GF-D8 (cell line): Measurements from ENCODE around the gene CZIB.
"Not testable (repeated sequence)": the region's sequence is repeated elsewhere in the genome, so short reads cannot be mapped to it uniquely, and the experiment has no call there.

Experiments used
- DNase-seq: peaks from one replicate; lab custom pipeline; 2025; lab: John Stamatoyannopoulos, UW

CZIB gene

DNA sequence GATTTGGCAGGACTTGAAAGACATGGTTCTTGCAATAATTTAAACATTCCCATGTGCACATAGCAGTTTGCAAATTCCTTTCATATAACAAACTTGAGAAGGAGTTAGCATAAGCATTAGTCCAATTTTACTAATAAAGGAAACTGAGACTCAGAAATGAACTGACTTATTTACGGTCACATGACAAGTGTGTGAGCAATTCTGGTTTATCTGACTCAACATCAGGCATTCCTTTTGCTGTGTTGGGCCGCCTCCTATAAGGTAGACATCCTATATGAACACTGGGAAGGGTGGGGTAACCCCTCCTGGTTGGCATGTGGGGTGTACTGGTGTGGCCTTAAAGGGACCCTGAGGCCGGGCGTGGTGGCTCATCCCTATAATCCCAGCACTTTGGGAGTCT, 32.3 kb downstream of the CZIB start:
- DNase-seq, result no peak

DNA sequence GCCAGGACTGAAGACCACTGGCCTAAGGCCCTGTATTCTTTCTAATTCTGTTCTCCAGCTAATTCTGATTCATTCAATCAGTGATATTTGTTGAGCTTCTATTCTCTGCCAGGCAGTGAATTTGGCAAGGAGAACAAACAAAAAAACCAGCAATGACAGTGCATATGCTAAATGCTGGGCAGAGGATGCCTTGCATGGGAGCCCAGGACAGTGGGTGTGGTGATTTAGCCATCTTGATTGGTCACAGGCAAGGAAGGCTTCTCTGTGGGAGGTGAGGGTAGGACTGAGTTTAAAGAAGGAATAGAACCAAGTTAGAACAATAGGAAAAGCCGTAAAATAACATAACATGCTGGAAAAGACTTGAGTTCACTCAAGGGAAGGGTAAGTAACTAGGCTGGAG, 33.0 kb downstream of the CZIB start:
- DNase-seq, result no peak

GRCh38 chr1:53186533-53186932, 33.9 kb downstream of the CZIB start:
- DNase-seq, result no peak

DNA sequence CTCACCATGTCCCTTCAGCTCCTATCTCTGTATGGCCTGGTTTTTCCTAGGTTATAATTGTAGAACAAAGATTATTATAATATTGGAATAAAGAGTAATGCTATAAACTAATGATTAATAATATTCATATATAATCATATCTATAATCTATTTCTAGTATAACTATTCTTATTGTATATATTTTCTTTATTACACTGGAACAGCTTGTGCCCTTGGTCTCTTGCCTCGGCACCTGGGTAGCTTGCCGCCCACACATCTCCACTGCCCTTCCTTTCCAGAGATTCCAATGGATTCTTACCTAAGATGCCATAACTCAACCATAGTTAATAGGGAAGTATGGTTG, 34.5 kb downstream of the CZIB start:
- DNase-seq, result not testable (repeated sequence)

- no peak for DNase-seq
Observed at GRCh38 chr1:53183095-53183990, 37.1 kb downstream of the CZIB start.

DNA sequence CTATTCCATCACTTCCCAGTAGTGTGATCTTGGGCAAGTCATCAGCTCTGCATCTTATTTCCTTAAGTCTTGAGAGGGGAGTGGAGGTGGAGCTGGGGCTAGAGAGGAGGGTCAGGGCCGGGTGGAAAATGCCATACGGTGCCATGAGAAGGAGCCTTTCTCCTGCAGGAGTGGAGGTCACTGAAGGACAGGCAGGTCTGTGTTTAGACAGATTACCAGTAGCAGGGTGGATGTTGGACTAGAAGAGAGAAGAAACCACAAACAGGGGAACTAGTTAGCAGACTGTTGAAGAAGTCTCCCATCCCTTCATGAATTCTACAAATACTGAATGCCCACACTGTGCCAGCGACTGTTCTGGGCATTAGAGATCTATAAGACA, 37.7 kb downstream of the CZIB start:
- no peak for DNase-seq

GRCh38 chr1:53182111-53182593, 38.3 kb downstream of the CZIB start:
- DNase-seq, result no peak

- DNase-seq, result no peak
Observed at GRCh38 chr1:53180951-53181350, 39.5 kb downstream of the CZIB start.

DNA sequence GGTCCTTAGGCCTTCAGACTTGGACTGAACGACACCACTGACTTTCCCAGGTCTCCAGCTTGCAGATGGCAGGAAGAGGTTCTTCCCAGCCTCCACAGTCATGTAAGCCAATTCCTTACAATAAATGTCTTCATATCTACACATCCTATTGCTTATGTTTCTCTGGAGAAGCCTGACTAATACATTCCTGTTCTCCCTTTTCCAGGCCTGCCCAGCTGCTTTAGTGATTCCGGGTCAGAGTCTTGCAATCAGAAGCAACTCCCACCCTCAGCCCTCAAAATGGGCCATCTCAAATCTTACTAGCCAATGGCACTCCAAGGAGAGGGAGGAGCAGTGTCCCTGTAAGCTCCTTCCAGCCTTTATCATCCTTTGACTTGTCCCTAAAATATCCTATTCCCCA, 40.2 kb downstream of the CZIB start:
- DNase-seq, result no peak

- no peak for DNase-seq
Observed at GRCh38 chr1:53176452-53177208, 43.8 kb downstream of the CZIB start.

GRCh38 chr1:53174971-53175913, 45.2 kb downstream of the CZIB start:
- DNase-seq, result no peak

- DNase-seq, result no peak
Observed at GRCh38 chr1:53172426-53173128, 47.9 kb downstream of the CZIB start.

DNA sequence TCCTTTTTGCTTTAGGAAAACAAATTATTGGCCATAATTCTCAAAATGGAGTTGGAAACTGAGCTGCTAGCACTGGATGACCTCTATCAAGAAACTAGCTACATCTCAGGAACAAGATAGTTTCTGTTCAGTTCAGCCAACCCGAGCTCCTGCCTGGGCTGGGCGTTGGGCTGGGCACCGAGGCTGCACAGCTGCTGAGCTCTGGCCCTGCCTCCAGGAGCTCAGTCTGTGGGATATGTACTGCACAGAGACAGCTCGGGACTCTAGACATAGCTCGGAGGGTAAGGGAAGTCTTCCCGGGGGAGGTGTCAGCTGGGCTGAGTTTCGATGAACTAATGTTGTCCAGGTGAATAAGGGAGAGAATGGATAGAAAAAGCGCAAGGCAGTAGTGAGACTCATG, 53.5 kb downstream of the CZIB start:
- no peak for DNase-seq

DNA sequence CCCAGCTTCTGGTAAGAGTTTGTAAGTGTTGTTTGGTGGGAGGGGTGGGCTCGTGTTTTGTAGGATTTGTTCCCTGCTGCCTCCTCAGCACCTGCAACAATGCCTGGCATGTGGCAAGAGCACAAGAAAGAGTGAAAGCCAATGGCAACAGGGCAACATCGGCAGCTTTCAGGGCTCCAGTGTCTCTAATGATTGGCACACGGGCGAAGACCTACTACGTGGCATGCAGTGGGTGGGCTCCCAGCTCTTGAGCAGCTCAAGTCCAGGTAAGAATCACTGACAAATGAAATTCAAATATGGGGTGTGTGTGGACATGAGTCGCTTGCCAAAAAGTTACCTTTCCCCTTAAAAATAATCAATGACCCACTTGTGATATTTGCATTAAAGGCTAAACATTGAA, 54.1 kb downstream of the CZIB start:
- no peak for DNase-seq

DNA sequence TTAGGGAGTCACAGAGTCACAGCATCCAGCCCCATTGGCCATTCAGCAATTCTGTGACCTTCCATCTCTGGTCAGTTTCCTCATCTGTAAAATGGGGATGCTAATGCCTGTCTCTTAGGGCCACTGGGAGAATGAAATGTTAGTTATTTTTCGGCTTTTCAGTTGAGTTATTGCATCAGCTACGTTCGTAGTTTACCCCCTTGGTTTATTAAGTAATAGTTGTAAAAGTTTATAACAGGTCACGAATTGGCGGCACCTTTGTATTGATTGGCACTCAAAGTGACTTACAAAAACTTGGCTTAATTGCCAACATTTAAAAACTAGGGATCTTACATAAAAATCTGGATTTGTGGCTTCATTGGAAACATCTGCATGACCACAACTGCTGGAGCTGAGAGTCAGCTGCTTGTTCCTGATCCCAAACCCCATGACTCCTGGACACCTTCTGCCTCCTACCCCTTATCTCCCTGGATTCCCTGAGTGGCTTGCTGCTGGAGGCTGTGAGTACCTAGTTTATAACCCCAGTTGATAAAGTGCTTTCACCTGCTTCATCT, 54.9 kb downstream of the CZIB start:
- DNase-seq, result no peak
